Hindlimb muscle (tissue), 1 donor: Measurements from ENCODE around the gene PARD6G. TPM values are rescaled to one million over a fixed set of nuclear protein-coding genes. Genes with fewer than 3 reads are reported as not detected.
"Not testable (repeated sequence)": the region's sequence is repeated elsewhere in the genome, so short reads cannot be mapped to it uniquely, and the experiment has no call there.

Source experiments
- DNase-seq: peaks from one replicate; pipeline ENCODE4 v3.0.0-alpha.2; 2013
- polyA plus RNA-seq: library from polyadenylated mRNA; unstranded; fragments of 120-200 nt; gene quantifications from one replicate; pipeline ENCODE4 v1.2.1, GENCODE V29; 2013; ENCODE audit not compliant: insufficient read length

The PARD6G gene
- polyA plus RNA-seq, 1 donor: 7.1 TPM

DNA sequence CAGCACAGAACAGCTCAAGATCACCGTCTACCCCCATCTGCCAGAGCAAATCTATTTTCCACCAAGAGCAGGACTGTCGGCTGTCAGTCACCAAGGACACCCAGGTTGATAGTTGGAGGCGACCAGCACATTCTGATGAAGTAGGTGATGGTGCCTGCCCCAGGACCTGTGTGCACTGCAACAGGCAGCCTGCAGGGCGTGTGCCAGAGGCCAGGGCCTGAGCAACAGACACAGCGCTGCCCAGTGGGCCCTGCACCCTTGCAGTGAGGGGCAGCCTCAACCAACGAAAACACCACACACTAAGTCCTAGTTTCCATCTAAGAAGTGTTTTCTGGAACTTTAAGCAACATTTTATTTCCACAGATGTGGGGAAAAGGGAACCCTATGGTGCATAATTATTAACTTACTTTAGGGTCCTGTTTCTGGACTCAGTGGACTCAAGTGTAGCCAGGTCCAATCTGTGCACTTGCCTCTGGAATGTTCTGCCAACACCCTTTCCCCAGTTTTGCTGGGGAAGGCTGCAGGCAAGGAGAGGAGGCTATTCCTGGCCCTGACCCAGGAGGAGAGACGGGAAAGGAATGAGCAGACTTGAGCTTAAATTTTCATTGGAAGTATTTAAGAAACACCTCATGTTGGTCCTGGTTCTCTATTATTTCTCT lies 76.8 kb downstream of the PARD6G start:
- DNase-seq: no peak

DNA sequence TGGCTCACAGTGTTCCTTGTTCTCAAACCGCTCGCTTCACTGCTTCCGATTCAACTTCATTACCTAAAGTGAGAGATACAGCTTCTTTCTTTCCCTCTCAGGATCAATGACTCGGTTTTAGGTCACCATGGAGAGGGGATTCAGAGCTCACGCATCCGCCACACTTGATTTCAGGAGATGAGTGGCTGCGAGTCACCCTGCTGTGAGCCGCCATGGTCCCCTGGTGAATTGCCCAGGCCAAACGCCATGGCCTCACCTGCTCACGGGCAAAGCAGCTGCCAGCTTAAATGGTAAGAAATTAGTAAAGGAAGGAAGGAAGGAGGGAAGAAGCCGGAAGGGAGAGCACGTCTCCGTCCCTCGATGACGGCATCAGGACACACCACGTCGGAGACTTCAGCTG lies 77.7 kb downstream of the PARD6G start:
- DNase-seq: no peak

DNA sequence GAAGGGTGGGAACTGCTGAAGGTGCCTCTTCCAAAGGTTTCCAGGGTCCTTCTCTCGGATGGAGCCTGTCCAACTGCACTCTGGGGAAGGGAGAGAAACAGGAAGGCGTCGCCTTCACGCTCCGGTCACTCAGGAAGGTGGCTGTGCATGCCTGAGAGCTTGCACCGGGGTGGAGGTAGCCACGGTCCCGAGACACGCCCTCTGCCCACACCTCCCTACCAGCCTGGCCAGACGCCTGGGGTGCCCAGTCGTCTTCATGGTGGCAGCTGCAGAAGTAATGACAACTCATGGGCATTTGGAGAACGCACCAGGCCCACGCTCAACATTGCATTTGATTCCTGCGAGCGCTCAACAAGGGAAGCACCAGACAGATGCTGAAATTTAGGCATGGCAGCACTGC lies 78.3 kb downstream of the PARD6G start:
- DNase-seq: no peak

DNA sequence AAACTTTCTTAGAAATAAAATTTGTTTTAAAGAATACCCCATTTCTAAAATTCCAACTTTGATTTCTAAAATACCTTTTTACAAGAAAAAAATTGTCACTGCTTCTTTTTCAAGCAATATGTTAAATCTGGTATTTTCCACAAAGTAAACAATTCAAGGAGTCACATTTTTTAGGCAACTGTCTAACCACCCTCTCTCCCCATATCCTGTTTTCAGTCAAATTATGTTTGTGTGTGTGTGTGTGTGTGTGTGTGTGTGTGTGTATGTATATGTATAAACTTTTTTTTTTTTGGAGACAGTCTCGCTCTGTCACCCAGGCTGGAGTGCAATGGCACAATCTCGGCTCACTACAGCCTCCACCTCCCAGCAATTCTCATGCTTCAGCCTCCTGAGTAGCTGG lies 79.0 kb downstream of the PARD6G start:
- DNase-seq: no peak

GRCh38 chr18:80167931-80168330 lies 79.4 kb downstream of the PARD6G start:
- no peak for DNase-seq

GRCh38 chr18:80167331-80167730 lies 80.0 kb downstream of the PARD6G start:
- no peak for DNase-seq

GRCh38 chr18:80166725-80167124 lies 80.6 kb downstream of the PARD6G start:
- DNase-seq: no peak

GRCh38 chr18:80166240-80166639 lies 81.1 kb downstream of the PARD6G start:
- no peak for DNase-seq

GRCh38 chr18:80164727-80165355 lies 82.5 kb downstream of the PARD6G start:
- DNase-seq: not testable (repeated sequence)

DNA sequence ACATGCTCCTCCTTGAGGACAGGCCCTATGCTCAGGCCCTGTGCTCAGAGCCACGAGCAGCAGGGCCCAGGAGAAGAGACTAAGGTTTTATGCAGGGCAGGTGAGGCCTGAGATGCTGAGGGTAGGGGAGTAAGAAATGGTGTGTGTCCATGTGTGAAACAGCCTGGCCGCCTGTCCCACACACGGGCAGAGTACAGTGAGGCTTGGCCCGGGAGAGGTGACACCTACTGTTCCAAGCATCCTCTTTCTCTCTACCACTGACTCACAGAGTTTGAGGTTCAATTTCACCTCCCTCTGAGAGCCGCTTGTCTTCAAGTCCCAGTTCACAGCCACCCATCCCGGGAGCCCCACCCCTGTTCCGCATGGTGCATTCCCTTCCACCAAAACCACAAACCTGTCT lies 84.1 kb downstream of the PARD6G start:
- no peak for DNase-seq

- DNase-seq: no peak
Observed at GRCh38 chr18:80161781-80162417, 85.4 kb downstream of the PARD6G start.

- peak; percentile 32 for DNase-seq
Observed at GRCh38 chr18:80159713-80160636, 87.3 kb downstream of the PARD6G start.

GRCh38 chr18:80158365-80158764 lies 88.9 kb downstream of the PARD6G start:
- DNase-seq: no peak

DNA sequence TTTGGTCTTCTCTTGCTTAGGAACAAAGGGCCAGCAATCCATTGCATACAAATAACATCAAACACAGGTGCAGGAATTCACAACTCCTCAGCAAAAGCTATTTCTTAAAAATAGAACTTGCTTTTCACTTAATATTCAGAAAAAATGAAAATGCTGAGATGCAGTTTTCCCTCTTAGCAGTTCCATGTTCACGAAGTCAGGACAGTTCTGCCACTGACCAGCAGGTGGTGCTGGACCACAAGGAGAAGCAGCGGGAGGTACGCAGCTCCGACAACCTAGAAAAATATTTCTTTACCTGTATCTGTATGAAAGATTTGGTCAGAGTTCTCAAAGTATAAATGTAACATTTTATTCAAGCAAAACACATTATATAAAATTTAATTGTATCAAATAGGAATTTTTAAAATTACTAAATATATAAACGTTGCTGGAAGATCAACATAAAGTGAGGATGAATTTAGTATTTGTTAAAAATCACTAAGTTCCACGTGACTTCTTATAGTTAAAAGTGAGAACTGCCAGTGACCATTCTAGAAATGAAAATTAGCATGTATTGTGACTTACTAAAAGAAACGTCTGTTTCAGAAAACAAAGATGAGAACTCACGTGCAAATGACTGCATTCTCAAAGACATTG lies 89.5 kb downstream of the PARD6G start:
- peak; percentile 72 for DNase-seq

DNA sequence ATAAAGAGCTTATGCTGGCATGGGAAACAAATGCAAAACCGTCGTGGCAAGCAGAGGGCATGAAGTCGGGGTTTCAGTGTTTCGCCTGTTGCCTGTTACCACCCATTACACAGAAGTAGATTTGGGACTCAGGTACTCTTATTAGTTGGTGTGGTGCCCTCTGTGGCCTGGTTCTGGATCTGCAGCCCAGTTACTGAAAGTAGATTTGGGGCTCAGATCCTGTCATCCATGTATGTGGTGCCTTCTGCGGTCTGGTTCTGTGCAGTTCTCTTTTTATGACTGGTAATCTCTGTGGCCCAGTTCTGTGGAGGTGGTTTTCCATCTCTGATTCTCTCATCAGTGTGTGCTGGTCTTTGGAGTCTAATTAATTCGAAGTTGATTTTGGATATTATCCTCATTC lies 93.0 kb downstream of the PARD6G start:
- no peak for DNase-seq

- no peak for DNase-seq
Observed at GRCh38 chr18:80149667-80150066, 97.6 kb downstream of the PARD6G start.

DNA sequence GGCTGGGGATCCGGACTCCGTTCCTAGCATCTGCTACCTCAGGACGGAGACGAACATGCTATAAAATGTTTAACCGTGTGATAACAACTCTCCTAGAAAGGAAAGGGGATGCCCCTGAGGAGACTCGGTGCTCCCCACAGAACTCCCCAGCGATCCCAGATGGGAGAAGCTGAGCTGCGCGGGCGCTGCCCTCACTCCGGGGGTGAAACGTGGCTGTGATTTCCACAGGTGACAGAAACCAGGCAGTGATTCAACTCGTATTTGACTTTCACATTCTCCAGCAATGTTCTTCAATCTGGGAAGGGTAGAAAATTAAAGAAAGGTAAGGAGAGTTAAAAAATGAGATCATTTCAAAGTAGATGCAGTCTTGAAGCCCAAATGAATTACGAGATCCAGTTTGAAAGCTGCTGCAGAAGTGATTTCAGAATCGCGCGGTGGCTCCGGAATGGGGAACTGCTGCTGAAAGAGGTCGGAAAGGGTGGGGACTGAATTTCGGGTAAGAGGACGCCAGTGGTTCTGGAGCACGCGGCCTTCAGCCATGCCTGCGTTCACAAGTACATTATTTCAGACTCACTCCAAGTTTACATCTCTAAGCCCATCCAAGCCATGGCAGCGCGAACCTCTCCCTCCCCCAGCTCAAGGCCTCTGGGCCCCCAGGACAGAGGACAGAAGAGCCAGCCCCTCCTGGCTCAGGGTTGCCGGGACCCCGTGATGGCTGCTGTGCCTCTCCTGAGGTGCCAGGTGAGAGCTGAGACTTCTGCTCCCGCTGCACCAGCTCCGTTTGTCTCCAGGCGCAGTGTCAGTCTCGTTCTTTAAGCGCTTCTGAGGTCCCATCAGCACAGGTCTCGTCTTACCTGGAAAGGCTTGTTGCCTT lies 98.8 kb downstream of the PARD6G start:
- no peak for DNase-seq

DNA sequence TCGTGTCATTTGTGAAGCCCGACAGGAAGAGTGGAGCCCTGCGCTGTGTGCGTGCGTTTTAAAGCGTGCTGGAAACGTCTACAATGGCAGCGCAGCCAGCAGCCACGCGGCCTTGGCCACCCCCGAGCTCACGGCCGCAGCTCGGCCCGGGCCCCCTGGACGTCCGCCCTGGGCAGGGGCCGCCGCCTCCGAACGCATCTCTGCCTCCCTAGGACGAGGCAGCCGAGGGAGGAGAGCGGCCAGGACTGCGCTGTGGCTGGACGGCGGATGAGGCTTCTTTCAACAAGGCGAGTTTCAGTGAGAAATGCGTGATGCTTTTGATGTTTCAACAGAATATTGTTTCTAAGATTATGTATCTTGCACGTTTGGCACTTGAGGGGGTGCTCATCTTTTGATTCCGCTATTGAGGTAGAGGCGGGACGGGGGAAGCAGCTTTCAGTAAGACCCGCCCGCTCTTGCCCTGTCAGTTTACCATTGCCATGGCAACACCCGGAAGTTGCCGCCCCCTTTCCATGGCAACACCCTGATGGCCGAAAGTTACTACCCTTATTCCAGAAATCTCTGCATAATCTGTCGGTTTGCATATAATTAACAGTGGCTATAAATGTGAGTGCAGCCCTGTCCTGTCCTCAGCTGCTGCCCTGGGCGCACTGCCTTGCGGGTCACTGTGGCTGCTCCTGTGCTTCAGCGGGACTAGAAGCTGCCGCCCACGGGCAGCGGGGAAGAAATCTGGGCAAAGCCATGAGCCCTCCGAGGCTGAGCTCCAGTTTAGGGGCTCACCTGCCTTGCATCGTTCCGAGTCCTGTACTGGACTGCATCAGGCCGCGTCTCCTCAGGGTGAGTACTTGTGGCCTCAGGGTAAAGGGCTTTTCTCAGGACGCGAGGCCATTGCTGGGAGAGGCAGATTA lies 99.6 kb downstream of the PARD6G start:
- DNase-seq: peak; percentile 90

GRCh38 chr18:80147037-80147417 lies 100.3 kb downstream of the PARD6G start:
- no peak for DNase-seq

DNA sequence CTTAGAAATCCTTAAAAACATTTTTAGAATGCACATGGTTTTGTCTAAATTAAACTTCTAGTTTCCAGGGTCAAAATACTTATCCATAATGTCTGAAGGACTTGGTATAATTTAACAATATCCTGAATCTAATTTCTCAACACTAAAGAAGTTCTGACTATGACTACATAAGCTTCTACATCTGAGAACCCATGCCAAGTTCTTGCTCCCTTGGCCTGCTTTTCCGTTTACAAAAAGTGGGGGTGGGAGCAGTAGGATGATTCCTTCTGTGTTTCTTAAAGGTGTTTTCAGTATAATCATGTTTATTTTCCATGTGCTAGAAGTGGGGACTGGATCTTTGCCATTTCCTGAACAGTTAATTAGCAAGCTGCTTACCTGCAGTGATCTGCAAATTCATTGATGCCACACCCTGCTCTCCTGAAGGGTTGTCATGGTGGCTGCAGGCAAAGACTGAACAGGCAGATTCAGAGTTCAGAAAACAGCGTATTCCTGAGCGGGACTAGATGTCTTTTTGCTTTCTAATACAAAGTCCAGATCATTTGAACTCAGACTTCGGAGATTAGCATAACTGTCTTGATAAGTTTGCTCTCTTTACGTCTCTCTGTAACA lies 102.0 kb downstream of the PARD6G start:
- DNase-seq: no peak
